PC-9 (cell line): ENCODE measurements around the gene IFI27L1. TPM values are rescaled to one million over a fixed set of nuclear protein-coding genes. Genes with fewer than 3 reads are reported as not detected.

ENCODE experiments used
- BruUV-seq: library from RNA; stranded (reverse); fragments of 400-500 nt; replicated peaks from 2 replicates; lab custom pipeline; 2021; lab: Mats Ljungman, UMichigan
- CTCF ChIA-PET: fragments of 300-600 bp; sonication (Branson Sonifier 250); formaldehyde crosslinking; loops from one replicate; lab custom pipeline; 2022; ENCODE audit warnings: antibody characterized with exemption; lab: Charles Lee
- POLR2A ChIA-PET: fragments of 300-600 bp; sonication (Branson Sonifier 250); formaldehyde crosslinking; loops from one replicate; lab custom pipeline; 2022; ENCODE audit warnings: antibody characterized with exemption; ENCODE audit not compliant: unreplicated experiment; lab: Charles Lee
- DNase-seq, 2 experiments: peaks; one replicate each; pipeline versions ENCODE4 v3.0.0 to v3.0.0-alpha.2; 2015 to 2022; ENCODE audit warnings: mixed read lengths in 1 of 2
- H2AFZ ChIP-seq: fragments of 200-600 bp; sonication (generic); 2 replicates; pipeline ENCODE4 v1.8.1; 2017; ENCODE audit warnings: antibody characterized with exemption
- H3F3A ChIP-seq: fragments of 200-600 bp; sonication (generic); 2 replicates; pipeline ENCODE4 v1.8.1; 2017; ENCODE audit warnings: antibody characterized with exemption, mild to moderate bottlenecking, low read depth; ENCODE audit not compliant: insufficient read depth
- H3K27ac ChIP-seq: fragments of 200-600 bp; sonication (generic); 2 replicates; pipeline ENCODE4 v1.6.1; 2016; ENCODE audit warnings: mixed run types
- H3K27me3 ChIP-seq: fragments of 200-600 bp; sonication (generic); 2 replicates; pipeline ENCODE4 v1.6.1; 2016; ENCODE audit warnings: low read depth, mixed run types; ENCODE audit not compliant: insufficient read depth
- H3K36me3 ChIP-seq: fragments of 200-600 bp; sonication (generic); 2 replicates; pipeline ENCODE4 v1.6.1; 2016; ENCODE audit warnings: low read depth, mixed run types
- H3K4me1 ChIP-seq: fragments of 200-600 bp; sonication (generic); replicated peaks from 2 replicates; pipeline ENCODE4 v1.6.1; 2016; ENCODE audit warnings: mixed run types; ENCODE audit not compliant: insufficient read depth
- H3K4me2 ChIP-seq: fragments of 200-600 bp; sonication (generic); 2 replicates; pipeline ENCODE4 v1.6.1; 2017; ENCODE audit warnings: mixed run types
- H3K4me3 ChIP-seq: fragments of 200-600 bp; sonication (generic); 2 replicates; pipeline ENCODE4 v1.6.1; 2016; ENCODE audit warnings: mixed run types
- H3K79me2 ChIP-seq: fragments of 200-600 bp; sonication (generic); 2 replicates; pipeline ENCODE4 v1.6.1; 2017; ENCODE audit warnings: low read depth, mixed run types
- H3K9me2 ChIP-seq: fragments of 200-600 bp; sonication (generic); 2 replicates; pipeline ENCODE4 v1.8.1; 2017; ENCODE audit warnings: mild to moderate bottlenecking; ENCODE audit not compliant: insufficient read depth
- H3K9me3 ChIP-seq: fragments of 200-600 bp; sonication (generic); 2 replicates; pipeline ENCODE4 v1.8.1; 2016; ENCODE audit warnings: low read depth; ENCODE audit not compliant: insufficient read depth
- H4K20me1 ChIP-seq: fragments of 200-600 bp; sonication (generic); 2 replicates; pipeline ENCODE4 v1.8.1; 2017; ENCODE audit not compliant: insufficient read depth
- EZH2 ChIP-seq: fragments of 200-600 bp; sonication (generic); IDR thresholded peaks from 2 replicates; pipeline ENCODE4 v1.8.0; 2017; ENCODE audit warnings: antibody characterized with exemption, low read depth
- intact Hi-C: fragments of 100-400 bp; cut with micrococcal nuclease; formaldehyde crosslinking; loops from one replicate; pipeline ENCODE4 v1.10.0; 2022; ENCODE audit not compliant: unreplicated experiment
- total RNA-seq: library from RNA; stranded (reverse); gene quantifications from 2 replicates; pipeline ENCODE4 v1.2.3, GENCODE V29; 2021
- TF ChIP-seq, protein P1 (sequence below): fragments of 200-600 bp; sonication (generic); conservative IDR thresholded peaks from 2 replicates; pipeline ENCODE4 v1.6.1; 2017; ENCODE audit warnings: mixed run types, antibody characterized with exemption, mild to moderate bottlenecking, moderate library complexity

The IFI27L1 gene
- total RNA-seq, 1 experiment from 2014 or later, result 9.7 TPM

DNA sequence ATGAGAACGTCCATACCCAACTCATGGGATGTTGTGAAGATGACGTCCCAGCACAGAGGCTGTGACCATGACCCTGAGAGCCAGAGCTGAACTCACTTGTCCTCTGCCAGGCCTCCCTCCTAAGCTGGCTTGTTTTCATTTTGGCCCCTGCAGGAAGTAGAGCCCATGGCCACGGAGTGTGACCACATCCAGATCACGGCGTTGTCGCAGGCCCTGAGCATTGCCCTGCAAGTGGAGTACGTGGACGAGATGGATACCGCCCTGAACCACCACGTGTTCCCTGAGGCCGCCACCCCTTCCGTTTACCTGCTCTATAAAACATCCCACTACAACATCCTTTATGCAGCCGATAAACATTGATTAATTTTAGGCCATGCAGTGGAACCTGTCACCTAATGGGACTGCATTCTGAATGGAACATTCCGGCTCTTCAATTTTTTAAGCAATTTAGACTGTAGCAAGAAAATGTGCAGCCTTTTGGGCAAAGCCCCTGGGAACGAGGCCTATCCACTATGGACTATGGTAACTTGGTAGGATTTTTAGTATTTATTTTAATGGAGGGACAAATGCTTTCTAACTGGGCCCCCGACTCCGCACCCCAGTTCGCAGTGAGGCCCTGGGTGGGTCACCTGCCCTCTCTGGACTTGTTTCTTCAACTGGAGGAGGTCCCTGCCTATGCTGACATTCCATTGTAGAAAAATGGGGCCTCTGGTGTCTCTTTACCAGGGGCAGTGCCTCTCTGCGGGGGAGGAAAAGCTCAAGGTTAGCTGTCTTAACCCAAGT, 35.4 kb upstream of the IFI27L1 start:
- H3K27ac ChIP-seq, result no peak overlapping the region
- H3K4me2 ChIP-seq, result no peak overlapping the region
- H3K36me3 ChIP-seq, result no peaks in the 10 kb centered on the region
- CTCF ChIA-PET, result no interaction called here
- H2AFZ ChIP-seq, result no peak overlapping the region
- no peaks in the 10 kb centered on the region for H3K9me3 ChIP-seq
- no TSS peak for BruUV-seq
- H3K27me3 ChIP-seq, result no peaks in the 10 kb centered on the region
- H3K4me3 ChIP-seq, result no peak overlapping the region
- no peaks in the 10 kb centered on the region for H3K79me2 ChIP-seq
- no peak for TF ChIP-seq EZH2
- POLR2A ChIA-PET, result no interaction called here
- no peaks in the 10 kb centered on the region for H4K20me1 ChIP-seq
- H3K9me2 ChIP-seq, result no peaks in the 10 kb centered on the region
- no peak for DNase-seq
- no peaks in the 10 kb centered on the region for H3K4me1 ChIP-seq
- intact Hi-C loops, result no loop called here
- H3F3A ChIP-seq, result no peaks in the 10 kb centered on the region

DNA sequence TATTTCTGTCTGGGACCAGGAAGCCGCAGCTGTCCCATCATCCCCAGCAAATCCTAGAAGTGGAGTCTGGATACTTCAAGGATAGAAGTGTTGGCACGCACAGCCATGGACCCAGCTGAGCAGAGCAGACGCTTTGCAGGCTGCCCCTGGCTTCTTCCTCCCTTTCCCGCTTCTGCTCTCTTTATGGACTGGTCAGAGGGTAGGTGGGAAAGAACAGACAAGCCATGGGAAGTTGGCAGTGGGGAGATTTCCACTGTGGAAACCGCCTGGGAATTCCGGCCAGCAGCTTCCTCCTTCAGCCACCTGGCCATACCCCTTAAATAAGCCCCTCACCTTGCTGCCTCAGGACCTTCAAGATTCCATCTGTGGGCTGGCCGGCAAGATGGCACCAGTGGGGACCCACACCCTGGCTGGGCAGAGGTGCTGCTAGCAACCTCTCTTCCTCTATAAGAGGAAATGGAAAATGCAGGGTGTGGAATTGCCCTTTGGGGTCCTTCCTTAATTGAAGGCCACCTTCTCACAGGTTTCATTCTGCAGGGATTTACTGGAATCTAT, 34.3 kb upstream of the IFI27L1 start:
- H3K79me2 ChIP-seq, result no peaks in the 10 kb centered on the region
- BruUV-seq, result no TSS peak
- H3K4me2 ChIP-seq, result no peak overlapping the region
- DNase-seq, result no peak
- H3K9me2 ChIP-seq, result no peaks in the 10 kb centered on the region
- H3K9me3 ChIP-seq, result no peaks in the 10 kb centered on the region
- H3K4me3 ChIP-seq, result no peak overlapping the region
- TF ChIP-seq, protein P1, sequence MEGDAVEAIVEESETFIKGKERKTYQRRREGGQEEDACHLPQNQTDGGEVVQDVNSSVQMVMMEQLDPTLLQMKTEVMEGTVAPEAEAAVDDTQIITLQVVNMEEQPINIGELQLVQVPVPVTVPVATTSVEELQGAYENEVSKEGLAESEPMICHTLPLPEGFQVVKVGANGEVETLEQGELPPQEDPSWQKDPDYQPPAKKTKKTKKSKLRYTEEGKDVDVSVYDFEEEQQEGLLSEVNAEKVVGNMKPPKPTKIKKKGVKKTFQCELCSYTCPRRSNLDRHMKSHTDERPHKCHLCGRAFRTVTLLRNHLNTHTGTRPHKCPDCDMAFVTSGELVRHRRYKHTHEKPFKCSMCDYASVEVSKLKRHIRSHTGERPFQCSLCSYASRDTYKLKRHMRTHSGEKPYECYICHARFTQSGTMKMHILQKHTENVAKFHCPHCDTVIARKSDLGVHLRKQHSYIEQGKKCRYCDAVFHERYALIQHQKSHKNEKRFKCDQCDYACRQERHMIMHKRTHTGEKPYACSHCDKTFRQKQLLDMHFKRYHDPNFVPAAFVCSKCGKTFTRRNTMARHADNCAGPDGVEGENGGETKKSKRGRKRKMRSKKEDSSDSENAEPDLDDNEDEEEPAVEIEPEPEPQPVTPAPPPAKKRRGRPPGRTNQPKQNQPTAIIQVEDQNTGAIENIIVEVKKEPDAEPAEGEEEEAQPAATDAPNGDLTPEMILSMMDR, result no peak
- TF ChIP-seq EZH2, result no peak
- CTCF ChIA-PET, result no interaction called here
- intact Hi-C loops, result no loop called here
- no peaks in the 10 kb centered on the region for H3K4me1 ChIP-seq
- H4K20me1 ChIP-seq, result no peaks in the 10 kb centered on the region
- POLR2A ChIA-PET, result no interaction called here
- no peaks in the 10 kb centered on the region for H3F3A ChIP-seq
- H3K27me3 ChIP-seq, result no peaks in the 10 kb centered on the region
- H2AFZ ChIP-seq, result no peak overlapping the region
- no peak overlapping the region for H3K27ac ChIP-seq
- H3K36me3 ChIP-seq, result no peaks in the 10 kb centered on the region

DNA sequence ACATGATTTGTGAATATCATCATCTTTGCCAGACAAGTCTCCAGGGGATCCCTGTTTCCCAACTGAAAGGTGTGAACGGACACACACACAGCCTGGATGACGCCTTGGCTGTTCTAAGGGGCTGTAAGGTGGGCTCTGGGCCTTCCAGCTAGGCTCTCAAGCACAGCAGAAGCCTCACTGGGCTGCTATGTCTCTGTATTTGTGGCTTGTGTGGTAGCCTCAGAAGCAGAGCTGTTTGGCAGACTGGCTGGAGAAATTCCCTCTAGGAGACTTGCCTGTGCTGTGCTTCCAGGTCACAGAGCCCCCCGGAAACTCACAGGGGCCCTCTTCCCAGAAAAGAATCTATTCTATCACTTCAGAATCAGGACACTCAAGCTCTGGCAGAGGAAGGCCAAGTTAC, 33.5 kb upstream of the IFI27L1 start:
- H3K27ac ChIP-seq, result no peak overlapping the region
- no peaks in the 10 kb centered on the region for H3K9me2 ChIP-seq
- H3K9me3 ChIP-seq, result no peaks in the 10 kb centered on the region
- DNase-seq, result no peak
- no peaks in the 10 kb centered on the region for H3F3A ChIP-seq
- no TSS peak for BruUV-seq
- H3K36me3 ChIP-seq, result no peaks in the 10 kb centered on the region
- H3K4me3 ChIP-seq, result no peak overlapping the region
- H4K20me1 ChIP-seq, result no peaks in the 10 kb centered on the region
- ChIA-PET POLR2A (no interaction called here), CTCF (no interaction called here)
- H3K79me2 ChIP-seq, result no peaks in the 10 kb centered on the region
- H2AFZ ChIP-seq, result no peak overlapping the region
- intact Hi-C loops, result no loop called here
- H3K27me3 ChIP-seq, result no peaks in the 10 kb centered on the region
- H3K4me2 ChIP-seq, result no peak overlapping the region
- TF ChIP-seq, protein P1, result no peak
- TF ChIP-seq EZH2, result no peak
- no peaks in the 10 kb centered on the region for H3K4me1 ChIP-seq
